Stimulated activated CD4-positive, alpha-beta T cell treated with anti-CD3 and anti-CD28 coated beads, Interleukin-4, amount 100 ng/mL, for 4 hours (primary cell): ENCODE data around the gene COL8A1.

Source experiments
- DNase-seq, 2 experiments: peaks; one replicate each; pipeline ENCODE4 v3.0.0-alpha.2; 2020

COL8A1 gene

DNA sequence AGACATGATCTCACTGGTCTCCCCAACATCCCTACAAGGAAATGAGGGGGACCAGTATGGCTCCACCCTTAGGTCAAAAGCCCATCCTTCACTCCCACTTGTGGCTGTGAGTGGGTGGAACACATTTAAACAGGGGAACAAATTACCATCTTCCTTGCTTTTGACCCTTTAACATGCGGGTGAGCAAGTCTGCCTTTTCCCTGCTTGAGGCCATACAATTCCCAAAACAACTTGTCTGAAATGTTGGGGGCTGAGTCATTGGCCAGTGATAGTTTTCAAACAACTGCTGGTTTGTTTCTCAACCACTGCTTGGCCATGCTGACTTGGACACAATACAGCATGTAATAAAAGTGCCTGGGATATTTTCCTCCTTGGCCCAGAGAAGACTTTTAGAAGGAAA lies 39.6 kb downstream of the COL8A1 start:
- DNase-seq, result no peak

DNA sequence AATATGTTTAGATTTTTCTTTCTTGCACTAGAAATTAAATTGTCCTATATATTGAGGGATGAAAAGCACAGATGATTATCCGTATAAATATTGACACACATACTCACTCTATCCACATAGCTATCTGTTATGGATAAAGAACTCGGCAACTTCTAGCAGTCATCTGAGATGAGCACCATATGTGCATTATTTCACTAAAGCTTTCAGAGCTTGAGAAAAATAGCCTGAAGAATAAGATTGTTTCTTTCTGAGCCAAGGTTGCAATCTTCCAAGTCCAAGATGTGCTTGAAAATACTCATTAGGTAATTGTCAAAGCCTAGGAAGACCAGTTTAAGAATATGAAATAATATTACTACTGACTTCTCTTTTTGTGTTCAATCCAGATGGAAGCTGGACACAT lies 40.5 kb downstream of the COL8A1 start:
- no peak for DNase-seq

DNA sequence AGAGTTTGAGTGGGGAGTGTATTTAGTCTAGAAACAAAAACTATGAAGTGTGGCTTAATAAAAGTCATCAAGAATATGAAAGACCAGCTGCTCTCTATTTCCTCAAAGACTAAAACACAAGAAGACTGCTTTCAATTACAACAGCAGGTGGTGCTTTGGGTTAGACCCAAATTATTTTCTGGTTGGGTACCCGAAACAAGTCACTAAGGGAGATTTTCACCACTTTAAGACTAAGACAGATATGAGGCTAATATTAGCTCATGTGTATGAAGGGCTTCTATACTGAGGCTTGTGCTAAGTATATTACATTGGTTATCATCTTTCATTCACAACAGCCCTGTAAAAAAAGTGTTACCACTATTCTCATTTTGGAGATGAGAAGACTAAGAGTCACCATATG lies 43.1 kb downstream of the COL8A1 start:
- DNase-seq, result no peak

DNA sequence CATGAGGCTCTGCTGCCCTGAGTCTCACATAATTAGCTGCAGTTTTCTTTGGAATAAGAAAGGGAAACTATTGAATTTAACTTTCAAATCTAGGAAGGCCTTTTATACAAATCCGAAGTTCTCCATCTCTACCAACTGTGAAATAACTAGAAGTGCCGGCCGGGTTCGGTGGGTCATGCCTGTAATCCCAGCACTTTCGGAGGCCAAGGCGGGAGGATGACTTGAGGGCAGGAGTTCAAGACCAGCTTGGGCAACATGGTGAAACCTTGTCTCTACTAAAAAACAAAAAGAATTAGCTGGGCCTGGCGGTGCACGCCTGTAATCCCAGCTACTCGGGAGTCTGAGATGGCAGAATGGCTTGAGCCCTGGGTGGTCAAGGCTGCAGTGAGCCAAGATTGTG lies 43.6 kb downstream of the COL8A1 start:
- no peak for DNase-seq

DNA sequence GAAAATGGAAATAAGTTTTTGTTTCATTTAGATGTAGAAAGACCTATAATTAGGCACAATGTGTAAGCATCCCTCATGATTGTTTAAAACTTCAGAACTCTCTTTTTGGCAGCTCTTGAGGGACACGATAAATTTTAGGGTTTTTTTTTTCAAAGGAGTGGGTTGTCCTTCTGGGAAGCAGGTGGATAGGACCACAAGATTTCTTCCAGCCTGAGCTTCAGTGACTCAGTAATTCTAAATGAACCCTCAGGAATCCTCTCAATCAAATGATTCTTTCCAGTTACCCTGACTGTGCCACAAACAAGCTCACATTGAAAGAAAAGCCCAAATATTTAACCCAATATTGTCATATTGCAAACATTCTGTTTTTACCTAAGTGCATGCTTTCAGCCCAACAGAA lies 45.1 kb downstream of the COL8A1 start:
- no peak for DNase-seq

DNA sequence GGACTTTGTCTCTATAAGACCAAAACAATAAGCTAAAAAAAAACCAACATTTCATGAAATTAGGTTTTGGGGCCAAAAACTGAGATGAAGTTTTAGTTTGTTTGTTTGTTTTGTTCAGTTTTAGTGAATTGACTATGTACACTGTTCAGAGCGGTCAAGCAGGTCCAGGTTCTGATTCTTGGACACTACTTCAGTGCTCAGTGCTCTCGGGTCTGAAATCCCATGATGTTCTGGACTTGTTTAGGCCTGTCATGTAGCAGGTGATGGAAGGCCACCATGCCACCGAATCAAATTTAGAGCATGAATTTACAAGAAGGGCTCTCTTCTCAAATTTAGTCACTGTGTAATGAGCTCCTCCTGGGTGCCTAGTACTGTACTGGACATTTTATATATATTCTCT lies 45.5 kb downstream of the COL8A1 start:
- no peak for DNase-seq

DNA sequence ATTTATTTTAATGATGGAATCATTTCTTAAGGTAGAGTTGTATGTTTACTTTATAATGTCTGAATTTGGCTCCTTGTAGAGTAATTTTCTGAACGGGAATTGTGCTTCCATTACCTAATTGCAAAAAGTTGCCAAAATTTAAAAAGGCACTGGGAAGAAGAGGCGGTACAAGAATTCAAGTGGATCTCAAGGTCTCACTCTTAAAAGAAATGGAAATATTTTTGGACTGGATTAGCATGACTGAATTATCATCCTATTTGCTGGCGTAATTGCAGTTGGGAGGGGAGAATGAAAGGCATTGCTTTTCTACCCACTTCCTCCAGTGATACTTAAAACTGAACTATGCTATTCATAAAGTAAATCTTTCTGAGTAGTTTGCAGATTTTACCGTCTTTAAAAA lies 46.2 kb downstream of the COL8A1 start:
- DNase-seq, result no peak

DNA sequence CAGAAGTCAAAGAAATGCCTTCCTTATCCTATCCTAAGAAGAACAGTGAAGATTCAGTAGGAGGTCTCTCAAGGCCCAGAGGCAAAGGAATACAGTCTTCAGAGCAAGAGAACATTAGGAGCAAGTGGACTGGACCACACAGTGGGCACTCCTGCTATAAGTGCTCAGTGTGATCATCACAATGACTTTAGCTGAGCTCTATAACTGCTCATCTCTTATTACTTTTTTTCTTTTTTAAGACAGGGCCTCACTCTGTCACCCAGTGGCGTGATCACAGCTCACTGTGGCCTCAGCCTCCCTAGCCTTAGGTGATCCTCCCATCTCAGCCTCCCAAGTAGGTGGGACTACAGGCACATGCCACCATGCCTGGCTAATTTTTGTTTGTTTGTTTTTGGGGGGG lies 48.1 kb downstream of the COL8A1 start:
- no peak for DNase-seq

DNA sequence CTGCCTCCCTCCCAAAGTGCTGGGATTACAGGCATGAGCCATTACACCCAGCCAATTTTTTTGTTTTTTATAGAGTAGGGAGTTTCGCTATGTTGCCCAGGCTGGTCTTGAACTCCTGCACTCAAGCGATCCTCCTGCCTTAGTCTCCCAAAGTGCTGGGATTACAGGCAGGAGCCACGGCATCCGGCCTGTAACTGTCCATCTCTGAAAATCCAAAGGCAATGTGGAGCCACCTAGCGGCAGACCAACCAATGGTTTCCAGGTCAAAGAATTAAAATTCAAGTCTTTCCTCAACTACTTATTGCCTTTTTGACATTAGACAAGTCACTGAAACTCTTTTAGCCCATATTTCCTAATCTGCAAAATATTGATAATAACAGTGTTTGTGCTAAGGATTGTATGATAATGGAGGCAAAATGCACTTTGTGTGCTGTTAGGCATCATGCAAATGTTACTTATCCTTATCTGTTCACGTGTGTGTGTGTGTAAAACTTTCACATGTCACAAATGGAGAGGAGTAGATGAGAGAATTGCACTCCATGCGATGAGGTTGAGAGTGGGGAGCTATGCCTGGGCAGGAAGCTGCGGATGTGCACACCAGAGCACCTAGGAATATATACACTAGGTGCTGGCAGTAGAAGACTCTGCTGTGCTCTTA lies 48.7 kb downstream of the COL8A1 start:
- DNase-seq, result peak in 1 of 2 experiments; percentile 19

DNA sequence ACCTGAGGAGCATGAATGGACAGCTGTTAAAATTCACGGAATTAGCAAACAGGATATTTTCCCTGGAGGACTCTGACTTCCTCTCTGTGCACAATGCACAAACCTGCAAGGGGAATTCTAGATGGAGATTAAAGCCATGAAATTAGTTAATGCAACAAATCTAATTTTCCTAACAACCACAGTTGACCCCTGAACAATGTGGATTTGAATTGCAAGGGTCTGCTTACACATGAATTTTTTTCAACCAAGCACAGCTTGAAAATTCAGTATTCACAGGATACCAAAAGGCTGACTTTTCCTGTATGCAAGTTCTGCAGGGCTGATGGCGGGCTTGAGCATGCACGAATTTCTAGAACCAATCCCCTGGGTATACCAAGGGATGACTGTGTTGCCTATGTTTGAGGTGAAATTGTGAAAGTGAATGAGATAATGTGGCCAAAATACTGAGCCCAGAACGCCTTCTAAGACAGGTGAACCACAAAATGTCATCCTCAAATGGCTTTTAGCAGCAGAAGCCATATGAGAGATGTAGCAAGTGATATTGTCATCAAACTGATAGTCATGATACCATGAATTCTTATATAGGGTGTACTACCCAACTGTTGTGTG lies 52.5 kb downstream of the COL8A1 start:
- no peak for DNase-seq

DNA sequence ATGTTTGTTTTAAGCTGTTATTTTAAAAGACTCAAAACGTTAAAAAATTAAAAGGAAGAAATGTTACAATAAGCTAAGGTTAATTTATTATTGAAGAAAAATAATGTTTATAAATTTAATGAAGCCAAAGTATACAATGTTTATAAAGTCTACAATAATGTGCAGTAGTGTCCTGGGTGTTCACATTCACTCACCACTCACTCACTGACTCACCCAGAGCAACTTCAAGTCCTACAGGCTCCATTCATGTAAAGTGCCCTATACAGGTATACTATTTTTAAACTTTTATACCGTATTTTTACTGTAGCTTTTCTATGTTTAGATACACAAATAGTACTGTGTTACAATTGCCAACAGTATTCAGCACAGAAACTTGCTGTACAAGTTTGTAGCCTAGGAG lies 55.2 kb downstream of the COL8A1 start:
- no peak for DNase-seq

DNA sequence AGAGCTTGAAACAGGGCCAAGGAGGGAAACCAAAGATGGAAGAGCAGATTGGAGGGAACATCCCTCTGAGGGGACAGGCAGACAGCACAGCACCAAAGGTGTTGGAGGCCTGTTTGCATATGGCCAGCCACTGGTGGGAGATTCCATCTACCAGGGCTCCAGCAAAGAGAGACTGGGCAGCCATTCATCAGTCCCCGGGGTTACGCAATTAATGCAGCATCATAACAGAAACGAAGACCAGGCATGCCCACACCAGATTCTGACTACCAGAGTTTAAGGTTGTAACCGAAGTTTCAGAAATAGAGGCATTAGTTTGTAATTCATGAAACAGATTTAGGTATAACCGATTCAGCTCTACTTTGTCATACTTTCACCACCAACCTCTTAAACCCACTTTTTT lies 58.1 kb downstream of the COL8A1 start:
- no peak for DNase-seq

DNA sequence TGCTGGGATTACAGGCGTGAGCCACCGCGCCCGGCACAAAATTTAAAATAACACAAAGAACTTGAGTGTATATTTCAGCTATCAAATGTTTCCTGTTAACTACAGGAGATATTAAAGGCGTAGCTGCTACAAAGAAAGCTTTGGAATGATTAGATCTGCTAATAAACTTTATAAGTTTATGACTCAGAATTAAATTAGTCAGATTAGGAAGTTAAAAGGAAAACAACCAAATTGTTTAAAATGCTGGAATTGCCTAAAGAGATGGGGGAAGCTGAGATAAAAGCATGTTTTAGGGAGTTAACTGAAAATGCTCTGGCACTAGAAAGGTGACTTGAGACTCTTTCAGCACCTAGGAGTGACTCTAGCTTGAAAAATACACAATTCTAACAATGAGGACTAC lies 58.9 kb downstream of the COL8A1 start:
- no peak for DNase-seq

DNA sequence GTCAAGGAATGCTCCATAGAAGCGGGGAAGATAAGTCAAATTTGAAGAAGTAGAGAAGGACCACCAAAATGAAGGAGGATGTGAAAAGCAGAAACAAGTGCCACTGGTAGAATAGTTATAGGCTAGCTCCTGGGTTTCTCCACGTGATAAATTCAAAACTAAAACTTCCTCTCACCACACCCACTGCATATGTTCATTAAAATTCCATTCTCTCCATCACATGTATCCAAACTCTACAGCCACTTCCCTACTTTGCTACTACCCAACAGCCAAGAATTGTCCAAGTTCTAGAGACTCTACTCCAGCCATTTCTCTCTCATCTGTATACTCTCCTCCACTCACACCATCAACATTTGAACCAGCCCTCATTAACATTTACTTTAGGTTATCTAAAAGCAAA lies 60.5 kb downstream of the COL8A1 start:
- DNase-seq, result no peak

DNA sequence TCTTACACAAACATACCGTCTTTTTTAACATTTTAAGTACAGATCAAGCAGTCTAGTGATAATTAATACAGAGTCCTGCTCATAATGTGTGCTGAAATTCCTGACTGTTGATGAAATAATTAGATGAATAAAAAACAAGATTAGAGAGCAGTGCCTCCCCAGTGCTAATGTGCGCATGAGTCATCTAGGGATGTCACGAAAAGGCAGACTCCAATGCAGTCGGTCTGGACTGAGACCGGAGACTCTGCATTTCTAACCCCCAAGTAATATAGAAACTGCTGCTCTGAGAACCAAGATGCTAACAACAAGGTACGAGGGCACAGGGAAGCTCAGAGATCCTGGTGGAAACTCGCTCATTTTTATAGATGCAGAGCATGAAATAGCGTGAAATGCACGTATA lies 61.4 kb downstream of the COL8A1 start:
- no peak for DNase-seq

DNA sequence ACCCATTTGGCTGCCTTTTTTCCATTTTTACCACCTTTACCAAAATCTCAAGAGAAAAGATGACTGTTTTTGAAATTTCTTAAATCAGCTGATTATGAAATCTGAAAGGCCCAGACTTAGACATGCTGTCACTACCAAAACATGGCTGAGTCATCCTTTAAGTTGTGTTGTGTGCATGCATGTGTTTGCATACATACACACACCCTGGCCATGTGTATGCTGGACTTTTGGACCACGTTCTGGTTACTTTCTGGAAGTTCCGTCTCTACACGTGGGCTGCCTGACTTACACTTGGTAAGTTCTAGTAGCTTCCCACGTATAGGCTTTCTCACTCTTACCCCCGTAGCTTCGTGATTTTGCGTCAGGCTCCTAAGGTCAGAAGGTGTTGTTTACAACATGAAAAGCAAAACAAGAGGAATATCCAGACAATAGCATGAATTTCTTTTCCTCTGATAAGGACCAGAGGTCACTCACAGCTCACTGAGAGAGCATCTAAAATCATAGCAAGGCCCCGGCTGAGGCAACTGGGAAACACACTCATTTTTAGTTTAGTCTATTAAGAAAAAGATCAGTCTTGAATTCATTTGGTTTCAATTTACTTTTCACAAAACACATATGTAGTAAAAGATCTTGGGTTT lies 62.4 kb downstream of the COL8A1 start:
- no peak for DNase-seq

DNA sequence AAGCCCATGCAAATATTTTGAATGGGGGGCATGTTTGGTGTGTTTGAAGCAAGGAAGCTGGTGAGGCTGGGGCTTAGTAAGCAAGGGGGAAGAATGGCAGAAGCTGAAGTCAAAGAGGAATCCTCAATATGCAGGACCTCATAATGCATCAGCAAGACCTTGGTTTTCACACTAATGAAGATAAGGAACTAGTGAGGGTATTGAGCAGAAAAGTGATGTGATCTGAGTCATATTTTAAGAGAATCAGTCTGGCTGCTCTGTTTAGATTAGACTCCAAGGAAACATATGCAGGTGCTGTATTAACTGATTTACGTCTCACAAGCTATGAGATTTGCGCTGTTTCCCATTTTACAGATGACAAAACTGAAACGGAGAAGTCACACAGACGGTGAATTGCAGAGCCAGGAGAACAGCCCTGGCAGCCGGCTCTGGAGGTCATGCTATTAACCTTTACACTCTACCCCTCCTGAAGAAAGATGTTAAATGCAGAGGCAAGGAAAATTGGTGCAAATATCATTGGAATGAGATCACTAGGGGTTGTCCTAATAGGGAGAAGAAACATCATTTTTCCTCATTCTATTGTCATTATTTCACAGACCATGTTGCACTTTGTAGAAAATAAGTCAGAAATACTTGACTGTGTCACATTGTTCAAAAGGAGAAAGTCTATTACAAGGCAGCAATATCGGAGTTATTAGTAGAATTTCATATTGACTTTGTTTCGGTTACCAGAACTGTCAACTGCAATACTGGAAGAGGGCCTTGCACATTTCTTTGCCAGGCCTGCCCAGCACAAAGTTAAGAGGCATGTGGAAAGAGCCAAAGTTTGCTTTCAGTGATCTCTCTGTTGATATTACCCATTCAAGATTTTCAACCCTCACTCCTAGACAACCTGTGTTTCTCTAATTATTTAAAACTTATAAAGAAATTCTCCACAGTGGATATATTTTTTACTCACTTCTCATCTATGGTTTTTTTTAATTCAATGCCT lies 64.9 kb downstream of the COL8A1 start:
- no peak for DNase-seq

DNA sequence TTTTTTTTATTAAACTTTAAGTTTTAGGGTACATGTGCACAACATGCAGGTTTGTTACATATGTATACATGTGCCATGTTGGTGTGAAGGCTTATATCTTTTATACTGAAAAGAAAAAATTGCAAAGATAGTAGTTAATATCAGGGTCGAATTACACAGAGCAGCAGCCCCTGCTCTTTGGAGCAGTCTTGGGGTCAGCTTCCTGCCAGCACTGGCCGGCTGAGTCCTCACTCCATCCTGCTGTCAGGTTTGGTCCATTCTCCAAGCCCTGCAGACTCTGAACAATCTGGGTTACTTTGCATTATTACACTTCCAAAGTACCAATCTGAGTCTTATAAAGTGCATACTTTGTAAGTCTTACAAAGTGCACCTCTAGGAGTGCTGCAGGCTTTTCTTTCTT lies 66.0 kb downstream of the COL8A1 start:
- DNase-seq, result no peak

DNA sequence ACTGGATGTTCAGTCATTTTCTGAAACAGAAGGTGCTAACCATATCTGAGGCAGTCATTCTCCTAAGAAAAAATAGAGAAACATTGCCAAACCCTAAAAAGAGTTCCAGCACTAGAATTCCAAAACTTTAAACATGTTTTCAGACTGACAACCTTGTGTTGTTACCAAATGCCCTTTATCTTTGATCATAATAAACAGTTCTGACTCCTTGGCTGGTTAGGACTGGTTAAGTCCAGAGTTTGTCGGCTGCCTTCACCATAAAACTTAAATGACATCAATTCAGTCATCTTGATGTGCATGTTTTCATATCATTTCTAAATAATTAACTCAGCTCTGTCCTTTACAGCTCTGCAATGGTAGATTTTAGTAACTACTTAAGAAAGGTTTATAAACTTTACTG lies 68.0 kb downstream of the COL8A1 start:
- no peak for DNase-seq

DNA sequence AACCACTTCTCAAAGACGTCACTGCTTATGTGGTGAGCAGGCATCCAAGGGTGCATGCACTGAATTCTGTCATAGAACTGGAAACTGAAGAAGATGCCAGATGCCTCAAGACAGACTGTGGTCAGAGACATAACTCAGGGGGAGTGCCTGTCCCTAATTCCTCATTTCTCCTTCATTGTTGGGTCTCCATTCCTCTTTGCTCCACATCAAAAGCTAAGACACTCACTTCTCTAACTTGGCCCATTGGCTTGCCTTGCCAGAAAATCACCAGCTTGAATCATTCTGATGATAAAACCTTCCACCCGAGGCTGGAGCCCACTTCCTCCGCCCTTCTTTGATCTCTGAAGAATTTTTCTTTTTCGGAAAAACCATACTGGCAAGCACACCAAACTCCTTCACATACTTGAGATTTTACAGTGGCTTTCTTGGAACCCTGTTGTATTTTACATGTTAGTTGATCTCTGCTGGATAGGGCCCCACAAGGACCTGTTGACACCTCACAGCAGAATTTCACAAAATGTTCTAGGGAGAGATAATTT lies 69.9 kb downstream of the COL8A1 start:
- no peak for DNase-seq

DNA sequence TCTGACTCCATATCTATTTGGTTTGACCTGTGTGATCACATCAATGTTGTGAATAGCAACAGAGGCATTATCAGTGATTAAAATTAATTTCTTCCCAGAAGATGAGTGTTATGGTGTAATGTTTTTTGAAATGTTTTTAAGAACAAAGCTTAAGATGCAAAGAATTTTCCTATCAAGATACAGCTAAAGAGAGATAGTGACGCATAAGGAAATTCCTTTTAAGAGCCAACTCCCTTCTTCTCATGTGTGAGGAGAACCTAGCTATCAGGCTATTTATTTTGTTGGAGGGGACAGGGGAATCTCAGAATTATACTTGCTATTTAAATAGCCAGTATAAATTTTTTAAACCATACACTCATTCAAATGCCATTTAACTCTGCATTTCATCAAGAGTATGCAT lies 71.3 kb downstream of the COL8A1 start:
- DNase-seq, result no peak

DNA sequence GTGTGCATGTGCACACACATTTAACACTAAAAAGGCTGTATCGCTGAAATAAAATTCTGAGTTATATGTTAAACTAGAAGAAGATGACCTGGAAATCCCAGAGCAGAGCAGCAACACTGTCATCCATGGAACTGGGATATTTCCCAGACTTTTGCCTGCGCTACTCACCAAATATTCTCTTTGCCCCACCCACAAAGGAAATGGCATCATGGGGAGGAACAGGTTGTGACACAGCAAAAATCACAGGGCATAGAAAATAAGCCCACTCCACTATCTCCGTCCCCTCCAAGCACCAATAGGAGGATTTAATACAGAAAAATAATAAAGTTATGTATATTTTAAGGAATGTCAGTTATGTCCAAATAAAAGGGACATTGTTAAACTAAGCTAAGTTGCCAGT lies 71.7 kb downstream of the COL8A1 start:
- DNase-seq, result no peak

DNA sequence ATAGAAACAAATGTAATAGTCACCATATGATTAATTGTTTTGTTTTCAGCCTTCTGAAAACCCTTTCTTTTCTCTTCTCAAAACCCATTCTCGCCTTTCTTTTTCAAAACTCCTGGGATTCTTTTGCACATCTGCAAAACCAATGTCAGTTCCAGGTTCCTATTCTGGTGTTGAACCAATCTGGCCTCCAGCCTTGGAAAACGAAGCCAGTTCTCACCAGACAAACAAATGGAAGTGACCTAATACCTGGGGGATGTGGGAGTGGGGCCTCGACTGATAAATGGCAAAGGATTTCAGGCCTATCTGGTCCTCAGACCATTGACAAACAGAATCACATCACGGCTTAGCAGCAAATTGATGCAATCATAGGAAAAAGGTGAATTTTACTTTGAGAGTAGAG lies 73.0 kb downstream of the COL8A1 start:
- DNase-seq, result no peak
